PFSK-1 (cell line): Measurements from ENCODE around the gene KRTAP10-3.

Source experiments
- FOXP2 ChIP-seq: optimal IDR thresholded peaks from 2 replicates; pipeline ENCODE3; 2011; ENCODE audit warnings: borderline replicate concordance, control low read depth, inconsistent platforms; ENCODE audit not compliant: insufficient read depth; ENCODE audit errors: extremely low read length, extremely low read depth
- POLR2AphosphoS5 ChIP-seq: IDR thresholded peaks from 2 replicates; pipeline ENCODE4 v1.6.1; 2012; ENCODE audit warnings: low read depth, mild to moderate bottlenecking, control low read depth, low read length, moderate library complexity
- SIN3A ChIP-seq: IDR thresholded peaks from 2 replicates; pipeline ENCODE4 v1.6.1; 2012; ENCODE audit warnings: mild to moderate bottlenecking, low read length, moderate library complexity, borderline replicate concordance; ENCODE audit not compliant: insufficient read depth
- TAF1 ChIP-seq: IDR thresholded peaks from 2 replicates; pipeline ENCODE4 v1.6.1; 2012; ENCODE audit warnings: low read length, control low read depth, borderline replicate concordance; ENCODE audit not compliant: insufficient read depth
- TF ChIP-seq, protein P1 (sequence below), 2 experiments: IDR thresholded peaks; 2 replicates each; pipeline versions ENCODE4 v1.6.1 to v1.8.0; 2011 to 2012; ENCODE audit warnings: low read depth in 2 of 2, low read length in 2 of 2, control low read depth in 1 of 2, inconsistent platforms in 1 of 2, mild to moderate bottlenecking in 1 of 2, moderate library complexity in 1 of 2; ENCODE audit not compliant: insufficient read depth in 1 of 2

The KRTAP10-3 gene

DNA sequence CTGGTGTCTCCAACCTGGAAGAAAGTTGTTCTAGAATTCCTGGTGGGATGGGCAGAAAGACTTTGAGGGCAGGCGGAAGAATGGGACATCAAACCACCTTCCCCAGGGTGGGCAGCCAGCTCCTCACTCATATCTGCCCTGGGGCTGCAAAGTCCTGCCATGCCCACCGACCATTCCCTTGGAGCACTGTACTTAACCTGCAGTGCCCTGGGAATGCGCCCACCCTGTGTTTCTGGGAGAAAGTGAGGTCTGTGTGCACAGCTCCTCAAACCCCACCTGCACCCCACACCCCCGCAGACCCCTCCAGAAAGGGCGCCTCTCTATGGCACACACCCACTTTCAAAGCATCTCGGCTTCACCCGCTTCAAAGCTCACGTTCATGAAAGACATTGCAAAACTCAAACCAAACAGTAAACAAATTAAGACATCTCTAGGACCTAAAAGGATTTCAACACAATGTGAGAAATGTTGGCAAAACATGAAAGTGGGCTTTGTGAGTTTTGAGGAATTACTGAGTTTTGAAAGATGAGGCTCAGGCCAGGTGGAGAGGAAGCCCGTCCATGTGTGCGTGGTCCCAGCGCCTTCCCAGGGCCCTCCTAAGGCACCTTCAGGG lies 43.7 kb downstream of the KRTAP10-3 start:
- TF ChIP-seq, protein P1, sequence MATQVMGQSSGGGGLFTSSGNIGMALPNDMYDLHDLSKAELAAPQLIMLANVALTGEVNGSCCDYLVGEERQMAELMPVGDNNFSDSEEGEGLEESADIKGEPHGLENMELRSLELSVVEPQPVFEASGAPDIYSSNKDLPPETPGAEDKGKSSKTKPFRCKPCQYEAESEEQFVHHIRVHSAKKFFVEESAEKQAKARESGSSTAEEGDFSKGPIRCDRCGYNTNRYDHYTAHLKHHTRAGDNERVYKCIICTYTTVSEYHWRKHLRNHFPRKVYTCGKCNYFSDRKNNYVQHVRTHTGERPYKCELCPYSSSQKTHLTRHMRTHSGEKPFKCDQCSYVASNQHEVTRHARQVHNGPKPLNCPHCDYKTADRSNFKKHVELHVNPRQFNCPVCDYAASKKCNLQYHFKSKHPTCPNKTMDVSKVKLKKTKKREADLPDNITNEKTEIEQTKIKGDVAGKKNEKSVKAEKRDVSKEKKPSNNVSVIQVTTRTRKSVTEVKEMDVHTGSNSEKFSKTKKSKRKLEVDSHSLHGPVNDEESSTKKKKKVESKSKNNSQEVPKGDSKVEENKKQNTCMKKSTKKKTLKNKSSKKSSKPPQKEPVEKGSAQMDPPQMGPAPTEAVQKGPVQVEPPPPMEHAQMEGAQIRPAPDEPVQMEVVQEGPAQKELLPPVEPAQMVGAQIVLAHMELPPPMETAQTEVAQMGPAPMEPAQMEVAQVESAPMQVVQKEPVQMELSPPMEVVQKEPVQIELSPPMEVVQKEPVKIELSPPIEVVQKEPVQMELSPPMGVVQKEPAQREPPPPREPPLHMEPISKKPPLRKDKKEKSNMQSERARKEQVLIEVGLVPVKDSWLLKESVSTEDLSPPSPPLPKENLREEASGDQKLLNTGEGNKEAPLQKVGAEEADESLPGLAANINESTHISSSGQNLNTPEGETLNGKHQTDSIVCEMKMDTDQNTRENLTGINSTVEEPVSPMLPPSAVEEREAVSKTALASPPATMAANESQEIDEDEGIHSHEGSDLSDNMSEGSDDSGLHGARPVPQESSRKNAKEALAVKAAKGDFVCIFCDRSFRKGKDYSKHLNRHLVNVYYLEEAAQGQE (IDR thresholded peaks at IDR 0.05; ENCODE audit: insufficient read depth in 1 of 2, low read depth in 2 of 2, low read length in 2 of 2), result no peak
- TF ChIP-seq FOXP2, result no peak
- no peak for TF ChIP-seq POLR2AphosphoS5
- no peak for TF ChIP-seq SIN3A
- TF ChIP-seq TAF1, result no peak

DNA sequence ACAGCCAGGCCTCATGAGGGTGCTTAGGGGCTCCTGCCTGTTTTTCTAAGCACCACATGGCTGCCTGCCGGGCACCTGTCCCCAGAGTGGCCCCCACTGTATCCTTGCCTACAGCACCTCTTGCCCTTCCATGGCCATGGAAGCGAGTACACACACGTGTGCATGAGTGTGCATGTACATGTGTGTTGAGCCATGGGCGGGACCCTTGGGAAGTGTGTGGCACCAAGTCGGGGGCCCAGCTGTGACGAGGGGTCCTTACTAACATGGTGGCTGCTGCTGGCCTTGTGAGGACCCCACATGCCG lies 44.4 kb downstream of the KRTAP10-3 start:
- TF ChIP-seq SIN3A (no peak), TAF1 (no peak), FOXP2 (no peak), POLR2AphosphoS5 (no peak)
- TF ChIP-seq, protein P1 (IDR thresholded peaks at IDR 0.05; ENCODE audit: insufficient read depth in 1 of 2, low read depth in 2 of 2, low read length in 2 of 2), result no peak

DNA sequence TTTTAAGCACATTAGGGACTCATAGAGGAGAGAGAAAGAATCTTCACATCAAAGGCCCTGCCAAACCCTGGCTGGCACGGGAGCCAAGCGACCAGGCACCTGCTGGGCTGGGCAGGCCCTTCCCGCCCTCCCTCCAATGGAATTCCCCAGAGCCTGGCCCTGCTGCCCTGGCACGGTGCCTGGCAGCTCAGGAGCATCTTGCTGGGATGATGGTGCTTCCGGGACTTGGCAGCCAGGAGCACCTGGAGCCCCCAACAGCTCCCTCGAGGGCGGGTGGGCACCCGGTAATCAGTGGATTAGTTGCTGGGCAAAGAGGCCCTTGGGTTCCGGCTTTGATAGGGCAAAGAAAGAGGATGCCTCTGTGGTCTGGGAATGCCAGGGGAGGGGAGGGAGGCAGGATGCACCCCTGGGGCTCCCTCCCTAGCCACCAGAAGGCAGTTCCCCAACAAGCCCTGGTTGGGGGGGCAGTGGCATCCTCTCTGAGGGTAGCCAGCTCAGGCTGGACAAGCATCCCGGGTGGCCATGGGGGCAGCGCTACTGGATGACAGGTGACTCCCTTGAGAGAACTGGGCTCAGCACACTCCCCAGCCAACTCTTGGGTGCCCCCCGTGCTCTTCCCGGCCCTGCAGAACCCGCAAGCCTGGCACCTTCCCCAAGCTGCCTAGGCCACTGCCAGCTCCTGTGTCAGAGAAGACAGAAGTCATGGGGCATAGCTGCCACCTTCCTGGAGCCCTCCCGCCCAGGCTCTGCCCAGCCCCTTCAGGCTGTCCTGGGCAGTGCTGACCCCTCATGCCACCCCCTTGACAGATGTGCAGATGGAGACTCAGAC lies 45.0 kb downstream of the KRTAP10-3 start:
- TF ChIP-seq FOXP2, result no peak
- TF ChIP-seq POLR2AphosphoS5, result no peak
- no peak for TF ChIP-seq TAF1
- TF ChIP-seq, protein P1 (IDR thresholded peaks at IDR 0.05; ENCODE audit: insufficient read depth in 1 of 2, low read depth in 2 of 2, low read length in 2 of 2), result no peak
- TF ChIP-seq SIN3A, result no peak

DNA sequence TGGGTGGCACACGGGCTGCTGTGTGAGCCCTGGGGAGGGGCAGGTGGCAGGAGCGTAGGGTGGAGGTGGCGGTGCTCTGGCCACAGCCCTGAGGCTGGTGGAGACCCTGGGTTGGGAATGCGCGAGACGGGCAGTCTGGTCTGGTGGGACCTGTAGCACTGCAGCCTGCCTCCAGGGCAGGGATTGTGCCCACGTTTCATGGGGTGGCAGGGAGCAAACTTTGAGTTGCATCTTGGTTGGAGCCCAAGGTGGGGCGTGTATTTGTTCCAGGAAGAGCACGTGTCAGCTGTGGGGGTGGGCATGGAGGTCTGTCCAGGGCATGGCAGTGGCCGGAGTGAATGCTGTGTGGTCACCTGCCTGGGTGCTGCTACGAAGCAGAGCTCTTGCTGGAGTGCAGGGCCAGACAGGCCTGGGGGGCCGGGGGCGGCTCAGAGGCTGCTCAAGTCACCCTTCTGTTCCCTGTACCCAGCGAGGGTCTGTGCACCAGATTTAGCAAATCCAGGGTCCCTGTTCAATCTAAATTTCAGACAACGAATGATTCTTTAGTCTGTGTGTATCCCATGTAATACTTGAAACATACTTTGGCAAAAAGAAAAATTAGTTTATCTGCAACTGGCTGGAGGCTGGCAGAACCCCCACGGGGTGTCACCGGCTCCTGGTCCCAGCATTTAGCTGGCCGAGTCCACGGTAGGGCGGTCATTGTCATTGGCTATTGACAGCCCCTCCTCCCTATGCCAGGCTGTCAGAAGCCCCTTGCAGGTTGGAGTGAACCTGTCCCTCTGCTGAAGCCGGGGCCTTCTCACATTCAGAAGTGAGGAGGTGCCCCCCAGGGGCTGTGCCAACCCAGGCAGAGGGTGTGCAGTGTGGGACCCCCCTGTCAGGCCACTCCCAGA lies 45.9 kb downstream of the KRTAP10-3 start:
- TF ChIP-seq TAF1 (no peak), SIN3A (no peak), POLR2AphosphoS5 (no peak), FOXP2 (no peak)
- TF ChIP-seq, protein P1 (IDR thresholded peaks at IDR 0.05; ENCODE audit: insufficient read depth in 1 of 2, low read depth in 2 of 2, low read length in 2 of 2), result no peak
